ENCODE measurements around the gene UBE2F. TPM values are rescaled to one million over a fixed set of nuclear protein-coding genes. Genes with fewer than 3 reads are reported as not detected.
A peak's percentile ranks its signal among the peaks of the same experiment; 100 is the strongest.

Gene UBE2F
- total RNA-seq, 2 experiments from 2014 or later: 96.5 to 99.5 TPM

DNA sequence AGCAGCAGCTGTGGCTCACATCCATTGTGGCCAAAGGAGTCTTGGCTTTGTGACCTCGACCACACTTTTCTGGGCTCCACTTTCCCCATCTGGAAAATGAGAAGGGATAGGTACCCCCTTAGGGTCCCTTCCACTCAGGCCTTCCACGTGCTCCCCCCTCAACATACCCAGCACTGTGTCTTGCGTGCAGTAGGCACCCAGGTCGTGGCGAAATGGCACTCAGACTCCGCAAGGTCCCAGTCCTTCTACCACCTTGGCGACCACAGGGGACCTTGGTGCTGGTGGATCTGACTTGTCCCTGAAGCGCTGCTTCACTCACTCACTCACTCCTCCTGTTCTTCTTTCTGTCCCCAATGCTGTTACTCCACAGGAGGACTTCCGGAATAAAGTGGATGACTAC lies 74.1 kb downstream of the UBE2F start:
- ATAC-seq (no peak), DNase-seq (no peak)
- Mint-ChIP-seq H3K4me1 (ENCODE audit: low read depth) (no peaks in the 10 kb centered on the region), H3K36me3 (ENCODE audit: low read depth) (peaks cover 49% of the 10 kb centered on the region), H3K27me3 (no peaks in the 10 kb centered on the region), H3K9me3 (no peaks in the 10 kb centered on the region), H3K27ac (no peak overlapping the region), H3K4me3 (no peak overlapping the region)
- ChIA-PET POLR2A (no interaction called here), CTCF (interaction anchor here (2.0 kb wide), 1 partner anchor 118 kb away, joined by 4 read pairs; no protein-coding TSS in a partner anchor)
- TF ChIP-seq CTCF (IDR thresholded peaks at IDR 0.05): no peak
- intact Hi-C loops (cut with micrococcal nuclease): no loop called here

GRCh38 chr2:238042090-238042489 lies 75.3 kb downstream of the UBE2F start:
- DNase-seq (no peak), ATAC-seq (no peak)
- H3K27ac Mint-ChIP-seq: no peak overlapping the region
- H3K27me3 Mint-ChIP-seq: no peaks in the 10 kb centered on the region
- ChIA-PET CTCF (interaction anchor here (1.6 kb wide), 1 partner anchor 101 kb away, joined by 3 read pairs; no protein-coding TSS in a partner anchor), POLR2A (interaction anchor here (0.6 kb wide), 1 partner anchor 27 kb away, joined by 4 read pairs; no protein-coding TSS in a partner anchor)
- no peak overlapping the region for H3K4me3 Mint-ChIP-seq
- H3K4me1 Mint-ChIP-seq (ENCODE audit: low read depth): no peaks in the 10 kb centered on the region
- peaks cover 55% of the 10 kb centered on the region for H3K36me3 Mint-ChIP-seq (ENCODE audit: low read depth)
- intact Hi-C loops (cut with micrococcal nuclease): no loop called here
- TF ChIP-seq CTCF (IDR thresholded peaks at IDR 0.05): no peak
- peaks cover 2% of the 10 kb centered on the region for H3K9me3 Mint-ChIP-seq

DNA sequence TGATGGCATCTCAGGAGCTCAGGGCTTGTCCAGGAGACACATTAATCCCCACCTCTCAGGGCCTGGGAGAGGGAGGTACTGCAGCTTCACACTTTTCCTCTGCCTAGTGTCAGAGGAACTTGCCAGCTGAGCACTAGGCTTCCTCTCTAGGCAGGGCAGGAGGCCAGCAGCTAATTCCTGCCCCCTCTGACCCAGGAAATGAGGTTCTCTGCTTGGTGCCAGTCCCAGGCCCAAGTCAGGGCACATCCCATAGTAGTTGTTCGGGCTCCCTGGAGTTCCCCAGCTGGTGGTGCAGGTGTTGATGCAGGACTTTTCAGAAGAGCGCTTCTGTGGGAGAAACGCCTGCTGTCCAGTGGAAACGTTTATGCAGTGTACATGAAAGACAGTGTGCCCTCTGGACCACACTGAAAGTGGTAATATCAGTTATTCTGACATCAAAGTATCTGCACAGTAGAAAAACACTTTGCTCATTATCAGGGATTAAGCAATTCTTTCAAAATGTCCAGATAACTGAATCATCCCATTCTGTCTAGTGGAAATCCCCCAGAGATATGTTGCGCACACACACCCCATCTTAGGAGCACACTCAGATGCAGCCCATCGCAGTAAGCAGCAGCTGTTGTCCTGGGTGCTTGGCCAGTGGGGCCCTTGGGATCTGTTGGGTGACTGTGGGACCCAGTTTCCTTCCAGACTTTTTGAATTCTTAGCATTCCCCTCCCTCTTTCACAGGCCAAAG lies 76.2 kb downstream of the UBE2F start:
- CTCF ChIA-PET: interaction anchor here (1.0 to 1.6 kb wide), 2 partner anchors 74 to 102 kb away, joined by 3 read pairs; no protein-coding TSS in a partner anchor
- ATAC-seq: no peak
- POLR2A ChIA-PET: interaction anchor here (0.9 kb wide), 2 partner anchors 10 to 44 kb away, joined by 3 read pairs; no protein-coding TSS in a partner anchor
- peak overlapping the region; percentile 47 for H3K27ac Mint-ChIP-seq
- DNase-seq: no peak
- no peaks in the 10 kb centered on the region for H3K27me3 Mint-ChIP-seq
- H3K9me3 Mint-ChIP-seq: peaks cover 8% of the 10 kb centered on the region
- no peak for TF ChIP-seq CTCF (IDR thresholded peaks at IDR 0.05)
- intact Hi-C loops (cut with micrococcal nuclease): no loop called here
- H3K4me3 Mint-ChIP-seq: no peak overlapping the region
- H3K4me1 Mint-ChIP-seq (ENCODE audit: low read depth): no peaks in the 10 kb centered on the region
- H3K36me3 Mint-ChIP-seq (ENCODE audit: low read depth): peaks cover 53% of the 10 kb centered on the region

- Mint-ChIP-seq H3K9me3 (peaks cover 12% of the 10 kb centered on the region), H3K4me3 (no peak overlapping the region), H3K27ac (no peak overlapping the region), H3K4me1 (ENCODE audit: low read depth) (no peaks in the 10 kb centered on the region), H3K36me3 (ENCODE audit: low read depth) (peaks cover 50% of the 10 kb centered on the region), H3K27me3 (no peaks in the 10 kb centered on the region)
- CTCF ChIA-PET: interaction anchor here (1.0 to 1.6 kb wide), 2 partner anchors 75 to 103 kb away, joined by 3 read pairs; no protein-coding TSS in a partner anchor
- intact Hi-C loops (cut with micrococcal nuclease): no loop called here
- DNase-seq: no peak
- TF ChIP-seq CTCF (IDR thresholded peaks at IDR 0.05): no peak
- POLR2A ChIA-PET: interaction anchor here (0.9 to 1.3 kb wide), 2 partner anchors 15 to 45 kb away, joined by 3 read pairs; no protein-coding TSS in a partner anchor
- no peak for ATAC-seq
Measured at GRCh38 chr2:238043851-238044250, 77.0 kb downstream of the UBE2F start.

- POLR2A ChIA-PET: interaction anchor here (0.6 kb wide), 1 partner anchor 305 kb away, joined by 3 read pairs; no protein-coding TSS in a partner anchor
Measured at GRCh38 chr2:238045575-238045974, 78.8 kb downstream of the UBE2F start.

More at GRCh38 chr2:238045575-238045974, 78.8 kb downstream of the UBE2F start:
- Mint-ChIP-seq H3K9me3 (peaks cover 14% of the 10 kb centered on the region), H3K4me3 (no peak overlapping the region), H3K27me3 (no peaks in the 10 kb centered on the region), H3K27ac (no peak overlapping the region), H3K36me3 (ENCODE audit: low read depth) (peaks cover 45% of the 10 kb centered on the region), H3K4me1 (ENCODE audit: low read depth) (no peaks in the 10 kb centered on the region)
- no peak for ATAC-seq
- TF ChIP-seq CTCF (IDR thresholded peaks at IDR 0.05): no peak
- no peak for DNase-seq
- CTCF ChIA-PET: no interaction called here
- intact Hi-C loops (cut with micrococcal nuclease): no loop called here
